GM12874 (cell line): Measurements from ENCODE around the gene KLK15.

Experiments used
- CTCF ChIP-seq: IDR thresholded peaks from 2 replicates; pipeline ENCODE4 v1.5.1; 2011; ENCODE audit warnings: low read depth, mild to moderate bottlenecking, control low read depth, low read length, moderate library complexity; ENCODE audit not compliant: insufficient read depth

KLK15 gene

GRCh38 chr19:50843205-50843604, 9.8 kb upstream of the KLK15 start:
- no peak for TF ChIP-seq CTCF

GRCh38 chr19:50842130-50842529, 8.8 kb upstream of the KLK15 start:
- no peak for TF ChIP-seq CTCF

GRCh38 chr19:50839712-50840655, 6.6 kb upstream of the KLK15 start:
- no peak for TF ChIP-seq CTCF

GRCh38 chr19:50838239-50838638, 4.9 kb upstream of the KLK15 start:
- TF ChIP-seq CTCF, result peak; percentile 55

- no peak for TF ChIP-seq CTCF
These were observed 3.9 kb upstream of the KLK15 start for GRCh38 chr19:50837300-50837699.

GRCh38 chr19:50836543-50837195, 3.3 kb upstream of the KLK15 start:
- no peak for TF ChIP-seq CTCF

GRCh38 chr19:50835785-50836542, 2.6 kb upstream of the KLK15 start:
- TF ChIP-seq CTCF, result no peak
